ENCODE results near the gene SYNE3.

DNA sequence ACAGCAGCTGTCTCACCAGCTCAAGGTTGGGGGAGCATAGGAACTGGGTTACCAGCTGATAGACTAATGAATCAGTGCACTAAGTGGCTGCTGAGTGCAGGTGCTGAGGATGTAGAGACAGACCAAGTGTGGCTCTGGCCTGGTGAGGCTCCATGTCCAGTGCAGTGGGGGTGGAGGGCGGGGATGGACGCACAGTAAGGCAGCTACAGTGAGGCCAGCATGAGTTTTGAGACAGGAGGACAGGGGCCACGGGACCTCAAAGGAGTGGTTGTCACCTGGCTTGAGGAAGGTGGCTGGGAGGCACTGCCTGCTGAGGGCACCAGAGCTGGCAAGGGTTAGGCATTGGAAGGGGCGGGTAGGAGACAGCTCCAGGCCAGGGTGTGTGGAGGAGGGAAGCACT is 37.0 kb downstream of the SYNE3 start:
- TF ChIP-seq, protein P1, sequence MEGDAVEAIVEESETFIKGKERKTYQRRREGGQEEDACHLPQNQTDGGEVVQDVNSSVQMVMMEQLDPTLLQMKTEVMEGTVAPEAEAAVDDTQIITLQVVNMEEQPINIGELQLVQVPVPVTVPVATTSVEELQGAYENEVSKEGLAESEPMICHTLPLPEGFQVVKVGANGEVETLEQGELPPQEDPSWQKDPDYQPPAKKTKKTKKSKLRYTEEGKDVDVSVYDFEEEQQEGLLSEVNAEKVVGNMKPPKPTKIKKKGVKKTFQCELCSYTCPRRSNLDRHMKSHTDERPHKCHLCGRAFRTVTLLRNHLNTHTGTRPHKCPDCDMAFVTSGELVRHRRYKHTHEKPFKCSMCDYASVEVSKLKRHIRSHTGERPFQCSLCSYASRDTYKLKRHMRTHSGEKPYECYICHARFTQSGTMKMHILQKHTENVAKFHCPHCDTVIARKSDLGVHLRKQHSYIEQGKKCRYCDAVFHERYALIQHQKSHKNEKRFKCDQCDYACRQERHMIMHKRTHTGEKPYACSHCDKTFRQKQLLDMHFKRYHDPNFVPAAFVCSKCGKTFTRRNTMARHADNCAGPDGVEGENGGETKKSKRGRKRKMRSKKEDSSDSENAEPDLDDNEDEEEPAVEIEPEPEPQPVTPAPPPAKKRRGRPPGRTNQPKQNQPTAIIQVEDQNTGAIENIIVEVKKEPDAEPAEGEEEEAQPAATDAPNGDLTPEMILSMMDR (IDR thresholded peaks at IDR 0.05; ENCODE audit: insufficient read depth, low read depth, low read length), result no peak
- no peak for TF ChIP-seq EZH2 (IDR thresholded peaks at IDR 0.05; ENCODE audit: insufficient read depth, low read length)

All from astrocyte (in vitro differentiated cells and primary cell).